GM18511 (cell line): ENCODE results near the gene FAM20A.
"Not testable (repeated sequence)": the region's sequence is repeated elsewhere in the genome, so short reads cannot be mapped to it uniquely, and the experiment has no call there.

Source experiments
- ATAC-seq: cut with Tn5 transposase; IDR thresholded peaks from one replicate; pipeline ENCODE4 v1.9.1; 2021; ENCODE audit warnings: mild to moderate bottlenecking, moderate library complexity; ENCODE audit not compliant: unreplicated experiment

The FAM20A gene

DNA sequence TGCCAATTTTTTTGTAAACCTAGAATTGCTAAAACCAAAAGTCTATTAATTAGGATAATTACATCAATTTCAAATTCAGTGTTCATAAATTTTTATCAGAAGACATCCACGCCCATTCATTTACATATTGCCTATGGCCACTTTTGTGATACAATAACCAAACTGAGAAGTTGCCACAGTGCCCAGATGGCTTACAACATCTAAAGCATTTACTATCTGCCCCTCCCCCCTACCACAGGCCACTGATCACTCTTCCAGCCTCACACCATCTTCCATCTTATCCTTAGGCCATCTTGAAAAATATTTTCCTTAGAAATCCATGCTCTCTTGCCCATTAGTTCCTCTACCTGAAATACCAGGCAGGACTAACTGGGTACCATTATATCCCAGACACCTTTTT, 95.2 kb downstream of the FAM20A start:
- ATAC-seq: no peak

DNA sequence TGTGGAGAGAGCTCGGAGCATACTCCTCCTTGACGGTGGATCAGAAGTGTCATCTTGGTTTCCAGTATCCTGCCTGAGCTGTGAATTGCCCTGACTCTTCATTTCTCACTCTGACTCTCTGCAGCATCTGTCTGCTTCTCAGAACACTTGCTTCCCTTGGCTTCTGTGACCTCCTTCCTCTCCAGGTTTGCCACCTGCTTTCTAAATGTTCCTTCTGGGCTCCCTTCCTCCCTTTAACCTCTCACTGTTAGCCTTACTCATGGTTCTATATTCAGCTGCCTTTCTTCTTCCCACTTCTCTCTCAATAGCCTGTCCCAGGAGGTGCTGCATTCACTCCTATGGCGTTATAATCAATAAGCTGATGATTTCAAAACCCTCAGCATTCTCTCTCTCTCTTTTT, 100.1 kb downstream of the FAM20A start:
- no peak for ATAC-seq

DNA sequence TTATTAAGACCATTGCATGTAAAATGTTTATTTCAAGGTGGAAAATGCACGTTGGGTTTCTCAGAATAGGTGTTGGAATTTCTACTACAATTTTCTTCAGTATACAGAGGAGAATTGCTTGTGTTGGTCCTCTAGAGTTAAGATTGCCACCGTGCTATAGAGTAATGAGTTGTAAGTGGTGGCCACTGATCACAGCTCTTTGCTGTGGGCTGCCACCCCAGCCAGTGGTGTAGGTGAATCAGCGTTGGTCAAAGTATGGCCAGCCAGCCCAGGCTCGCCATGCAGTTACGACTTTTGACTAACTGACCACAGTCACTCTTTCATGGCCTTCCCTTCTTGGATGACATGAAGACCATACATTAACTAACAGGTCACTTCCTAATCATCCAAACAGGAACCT, 101.6 kb downstream of the FAM20A start:
- no peak for ATAC-seq

DNA sequence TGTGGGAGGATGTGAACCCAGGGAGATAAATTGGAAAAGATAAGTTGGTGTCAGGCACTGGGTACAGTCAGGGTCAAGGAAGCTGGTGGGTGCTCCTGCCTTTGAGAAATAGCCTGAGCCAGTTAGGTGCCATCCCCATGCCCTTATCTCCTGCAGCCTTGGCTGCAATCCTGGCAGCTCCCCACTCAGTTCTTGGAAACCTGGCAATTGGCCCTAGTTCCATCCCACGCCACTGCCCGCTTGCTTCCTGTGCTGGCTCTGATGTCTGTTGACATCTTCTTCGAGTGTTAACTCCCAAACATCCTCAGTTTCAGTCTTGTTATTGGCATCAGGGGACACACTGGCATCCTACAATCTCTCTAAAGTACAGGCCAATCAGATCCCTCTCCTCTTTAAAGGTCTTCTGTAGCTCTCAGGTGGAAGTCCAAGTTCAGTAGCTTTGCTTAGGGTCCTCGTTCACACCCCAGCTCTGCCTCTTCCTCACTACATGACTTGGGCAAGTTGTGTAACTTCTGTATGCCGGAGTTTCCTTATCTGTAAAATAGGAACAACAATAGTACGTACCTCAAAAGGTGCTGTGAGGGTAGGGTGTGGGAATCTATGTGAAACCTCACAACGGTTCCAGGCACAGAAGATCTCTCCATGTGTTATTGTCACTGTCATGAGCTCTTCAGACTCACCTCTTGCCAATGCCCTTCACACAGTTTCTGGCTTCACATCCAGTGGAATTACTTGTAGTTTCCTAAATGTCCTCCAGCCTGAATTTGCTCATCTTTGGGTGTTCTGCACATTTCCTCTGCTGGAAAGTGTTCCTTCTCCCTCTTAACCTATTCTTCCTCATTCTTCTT, 102.5 kb downstream of the FAM20A start:
- peak; percentile 35 for ATAC-seq

DNA sequence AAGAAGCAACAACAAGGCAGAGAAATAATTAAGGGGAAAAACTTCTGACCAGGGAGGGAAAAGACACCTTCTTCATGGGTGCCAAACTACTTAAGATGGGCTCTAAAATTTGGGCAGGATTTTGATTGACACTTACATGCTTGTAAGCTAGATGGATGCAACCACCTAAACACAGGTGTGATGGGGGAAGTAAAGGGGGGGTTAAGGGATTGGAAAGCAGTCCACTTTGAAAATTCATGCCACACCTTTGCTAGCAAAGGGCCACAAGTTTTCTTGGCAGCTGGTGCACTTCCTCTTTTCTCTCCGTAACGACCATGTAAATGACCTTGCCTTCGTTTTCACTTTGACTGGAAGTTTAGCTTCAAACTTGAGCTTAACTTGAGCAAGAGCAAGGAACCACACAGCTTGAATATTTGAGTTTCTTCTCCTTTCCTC, 103.3 kb downstream of the FAM20A start:
- peak; percentile 96 for ATAC-seq

DNA sequence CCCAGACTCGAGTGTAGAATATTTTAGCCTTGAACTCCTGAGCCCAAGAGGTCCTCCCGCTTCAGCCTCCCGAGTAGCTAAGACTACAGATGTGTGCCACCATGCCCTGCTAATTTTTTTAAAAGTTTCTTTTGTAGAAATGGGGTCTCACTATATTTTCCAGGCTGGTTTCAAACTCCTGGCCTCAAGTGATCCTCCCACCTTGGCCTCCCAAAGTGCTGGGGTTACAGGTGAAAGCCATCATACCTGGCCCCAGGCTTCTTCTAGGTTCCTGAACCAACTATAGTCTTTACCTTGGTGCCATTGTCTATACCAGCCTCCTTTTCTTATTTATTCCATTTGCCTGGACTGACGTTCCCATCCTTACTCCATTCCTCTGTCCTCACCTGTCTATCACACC, 106.1 kb downstream of the FAM20A start:
- ATAC-seq: no peak

DNA sequence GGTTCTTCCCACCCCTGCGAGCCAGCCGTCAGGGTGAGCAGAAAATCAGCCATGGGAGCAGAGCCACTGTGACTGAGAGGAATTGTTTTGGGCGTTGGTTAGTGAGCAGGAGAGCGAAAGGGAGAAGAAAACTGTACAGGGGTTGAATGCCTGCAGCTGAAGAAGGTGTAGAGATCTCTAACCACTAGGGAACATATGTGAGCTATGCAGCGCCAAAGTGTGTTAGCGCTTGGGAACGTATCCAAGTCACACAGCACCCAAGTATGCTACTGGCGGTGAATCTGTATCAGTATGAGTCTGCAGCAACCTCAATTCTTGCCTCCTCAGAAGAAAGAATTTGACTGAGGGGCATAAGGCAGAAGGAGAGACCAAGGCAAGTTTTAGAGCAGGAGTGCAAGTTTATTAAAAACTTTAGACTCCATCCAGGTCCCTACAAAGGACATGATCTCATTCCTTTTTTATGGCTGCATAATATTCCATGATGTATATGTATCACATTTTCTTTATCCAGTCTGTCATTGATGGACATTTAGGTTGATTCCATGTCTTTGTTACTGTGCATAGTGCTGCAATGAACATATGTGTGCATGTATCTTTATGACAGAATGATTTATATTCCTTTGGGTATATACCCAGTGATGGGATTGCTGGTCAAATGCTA, 108.6 kb downstream of the FAM20A start:
- ATAC-seq: not testable (repeated sequence)

DNA sequence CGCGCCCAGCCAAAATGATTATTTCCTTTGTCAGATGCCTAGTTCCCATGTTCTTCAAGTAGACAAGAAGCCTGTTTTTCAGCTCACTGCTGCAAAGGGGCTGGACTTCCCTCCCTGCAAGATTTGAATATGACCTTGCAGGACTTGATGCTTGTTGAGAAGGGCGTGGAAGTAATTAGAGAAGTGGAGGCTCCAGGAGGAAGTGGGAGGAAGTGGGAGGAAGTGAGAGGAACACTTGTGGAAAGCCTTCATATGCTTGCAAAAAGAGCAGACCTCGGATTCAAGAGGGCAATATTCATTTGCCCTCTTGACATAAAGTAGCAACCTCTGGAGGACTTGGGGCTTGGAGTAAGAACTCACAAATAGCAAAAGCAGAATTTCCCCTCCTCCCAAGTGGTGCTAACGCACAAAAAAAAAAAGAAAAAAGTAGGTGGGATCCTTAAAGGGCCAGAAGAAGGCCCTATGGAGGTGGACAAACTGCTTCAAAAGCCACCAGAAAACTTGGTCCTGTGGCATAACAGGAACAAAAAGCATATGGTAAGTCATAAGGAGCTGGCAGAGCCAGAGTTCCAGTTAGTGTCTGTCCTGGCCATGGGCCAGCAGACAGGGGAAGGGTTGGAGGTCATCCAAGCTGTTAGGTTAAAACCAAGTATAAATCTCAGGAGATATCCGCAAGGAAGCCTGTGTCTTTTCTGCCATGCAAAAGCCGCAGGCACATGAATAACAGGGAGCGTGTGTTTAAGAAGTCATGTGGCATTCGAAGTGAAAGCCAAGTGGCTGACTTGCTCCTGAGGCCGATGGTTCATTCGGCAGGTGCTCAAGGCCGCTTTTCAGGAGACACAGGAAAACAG, 109.6 kb downstream of the FAM20A start:
- ATAC-seq: no peak

DNA sequence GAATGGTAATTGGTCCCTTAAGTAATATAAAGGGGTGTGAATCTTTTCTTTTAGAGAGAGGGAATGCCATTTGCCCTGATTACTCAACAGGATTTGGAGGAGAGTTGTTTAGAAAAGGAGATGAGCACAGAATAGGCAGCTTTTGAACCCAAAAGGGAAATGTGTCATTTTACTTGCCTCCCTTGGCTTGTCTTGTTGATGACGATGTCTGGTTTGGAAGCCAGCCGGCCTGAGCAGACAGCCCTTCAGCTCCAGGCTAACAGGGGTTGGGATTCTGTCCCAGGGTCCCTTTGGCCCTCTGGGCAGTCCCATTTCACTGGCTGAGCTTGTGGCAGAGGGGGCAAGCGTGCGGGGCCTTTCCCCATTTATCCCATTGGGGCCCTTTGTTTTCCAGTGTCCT, 111.2 kb downstream of the FAM20A start:
- ATAC-seq: no peak
